HCT116 (cell line): ENCODE results near the gene LCP1.

Source experiments
- CEBPB ChIP-seq: IDR thresholded peaks from 2 replicates; pipeline ENCODE4 v1.6.1; 2012; ENCODE audit warnings: low read depth
- CTCF ChIP-seq, 3 experiments: fragments of 200-600 bp in 1 of 3; sonication (generic) in 1 of 3; IDR thresholded peaks in 2 of 3; conservative IDR thresholded peaks in 1 of 3; 2 replicates each; pipeline ENCODE4 v1.5.1; 2012 to 2017; ENCODE audit warnings: low read depth in 2 of 3, low read length in 2 of 3, antibody characterized with exemption in 1 of 3, borderline replicate concordance in 1 of 3, control low read depth in 1 of 3, mild to moderate bottlenecking in 1 of 3, mixed read lengths in 1 of 3, mixed run types in 1 of 3, moderate library complexity in 1 of 3; ENCODE audit not compliant: insufficient read depth in 1 of 3
- EGR1 ChIP-seq: IDR thresholded peaks from 2 replicates; pipeline ENCODE4 v1.6.1; 2012; ENCODE audit warnings: low read depth
- ELF1 ChIP-seq: IDR thresholded peaks from 2 replicates; pipeline ENCODE4 v1.6.1; 2012; ENCODE audit warnings: low read depth, borderline replicate concordance
- POLR2A ChIP-seq: IDR thresholded peaks from 2 replicates; pipeline ENCODE4 v1.7.0; 2011; ENCODE audit warnings: borderline replicate concordance; ENCODE audit not compliant: insufficient read depth, insufficient read length; ENCODE audit errors: extremely low read depth
- POLR2AphosphoS5 ChIP-seq: IDR thresholded peaks from 2 replicates; pipeline ENCODE4 v1.6.1; 2011; ENCODE audit warnings: mild to moderate bottlenecking, low read depth, low read length, moderate library complexity
- RAD21 ChIP-seq: IDR thresholded peaks from 2 replicates; pipeline ENCODE4 v1.6.1; 2012; ENCODE audit warnings: low read depth, mild to moderate bottlenecking
- SP1 ChIP-seq: IDR thresholded peaks from 2 replicates; pipeline ENCODE4 v1.6.1; 2012; ENCODE audit warnings: low read depth
- TCF7L2 ChIP-seq: IDR thresholded peaks from 2 replicates; pipeline ENCODE4 v1.7.0; 2011; ENCODE audit warnings: borderline replicate concordance, inconsistent platforms; ENCODE audit not compliant: insufficient read depth, insufficient read length; ENCODE audit errors: extremely low read depth
- YY1 ChIP-seq: IDR thresholded peaks from 2 replicates; pipeline ENCODE4 v1.6.1; 2011; ENCODE audit warnings: low read length, low read depth, moderate library complexity, mild to moderate bottlenecking; ENCODE audit not compliant: insufficient replicate concordance; ENCODE audit errors: extremely low read depth
- ZBTB33 ChIP-seq: IDR thresholded peaks from 2 replicates; pipeline ENCODE4 v1.6.1; 2011; ENCODE audit warnings: mild to moderate bottlenecking, low read length, moderate library complexity; ENCODE audit not compliant: insufficient replicate concordance; ENCODE audit errors: extremely low read depth

GRCh38 chr13:46170687-46171086 lies 11.3 kb downstream of the LCP1 start:
- no peak for TF ChIP-seq CTCF (IDR thresholded peaks at IDR 0.05 in 2 of 3, conservative IDR thresholded peaks at IDR 0.05 in 1 of 3; ENCODE audit: borderline replicate concordance in 1 of 3, insufficient read depth in 1 of 3, low read depth in 2 of 3, low read length in 2 of 3)
- no peak for TF ChIP-seq POLR2AphosphoS5
- TF ChIP-seq SP1, result no peak
- no peak for TF ChIP-seq ZBTB33
- TF ChIP-seq CEBPB, result no peak
- no peak for TF ChIP-seq POLR2A
- TF ChIP-seq TCF7L2, result no peak
- TF ChIP-seq YY1, result no peak
- TF ChIP-seq RAD21, result no peak
- TF ChIP-seq EGR1, result no peak
- TF ChIP-seq ELF1, result no peak
